ENCODE measurements around the gene ARHGAP24. TPM values are rescaled to one million over a fixed set of nuclear protein-coding genes. Genes with fewer than 3 reads are reported as not detected.

ARHGAP24 gene
- total and polyA plus RNA-seq, 3 experiments from 2014 or later: not detected

DNA sequence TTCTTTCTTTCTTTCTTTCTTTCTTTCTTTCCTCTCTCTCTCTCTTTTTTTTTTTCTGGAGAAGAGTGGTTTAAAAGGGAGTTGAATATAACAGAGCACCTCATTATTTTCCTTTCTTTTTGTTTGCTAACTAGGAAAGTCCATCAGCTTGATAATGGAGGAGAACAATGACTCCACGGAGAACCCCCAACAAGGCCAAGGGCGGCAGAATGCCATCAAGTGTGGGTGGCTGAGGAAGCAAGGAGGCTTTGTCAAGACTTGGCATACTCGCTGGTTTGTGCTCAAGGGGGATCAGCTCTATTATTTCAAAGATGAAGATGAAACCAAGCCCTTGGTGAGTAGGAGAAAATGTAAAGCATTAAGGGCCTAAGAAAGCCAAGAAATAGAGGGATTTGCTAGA is 95.4 kb downstream of the ARHGAP24 start:
- no peak for DNase-seq

DNA sequence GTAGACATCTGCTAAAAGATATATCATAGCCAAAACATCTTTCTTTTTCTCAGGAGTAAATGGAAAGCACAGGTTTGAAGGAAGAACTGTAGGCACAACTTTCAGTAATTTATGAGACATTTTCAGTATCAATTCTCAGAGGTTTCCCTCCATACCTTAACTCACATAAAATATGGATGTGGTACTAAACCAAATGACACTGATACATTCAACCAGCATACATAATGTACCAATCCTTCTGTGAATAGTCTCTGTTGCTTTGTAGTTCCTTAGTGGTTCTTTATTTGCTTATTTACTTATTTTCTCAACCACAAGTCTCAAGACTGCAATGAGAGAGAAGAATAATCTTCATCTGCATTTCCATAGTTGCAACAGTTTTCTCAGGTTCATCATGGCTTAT is 96.1 kb downstream of the ARHGAP24 start:
- CTCF ChIA-PET: no interaction called here
- H3K4me1 Mint-ChIP-seq: no peaks in the 10 kb centered on the region
- Histone ChIP-seq H3K4me3 (ENCODE audit: low read length) (no peak overlapping the region), H3K4me1 (ENCODE audit: insufficient read depth, low read length) (no peaks in the 10 kb centered on the region), H3K27ac (ENCODE audit: low read depth, low read length) (no peak overlapping the region), H3K27me3 (ENCODE audit: insufficient read depth, low read length, poor library complexity, severe bottlenecking) (no peaks in the 10 kb centered on the region), H3K36me3 (ENCODE audit: insufficient read depth, low read length) (no peaks in the 10 kb centered on the region), H3K9me3 (ENCODE audit: low read length) (no peaks in the 10 kb centered on the region)
- H3K9me3 Mint-ChIP-seq: peaks cover 0 to 7% (median 4%) of the 10 kb centered on the region in 5 donors
- H3K27ac Mint-ChIP-seq: no peak overlapping the region
- no peaks in the 10 kb centered on the region for H3K27me3 Mint-ChIP-seq
- no peaks in the 10 kb centered on the region for H3K36me3 Mint-ChIP-seq
- no peak overlapping the region for H3K4me3 Mint-ChIP-seq
- POLR2A ChIA-PET: no interaction called here
- DNase-seq: no peak

More for the DNA sequence above, 95.4 kb downstream of the ARHGAP24 start:
- ChIA-PET POLR2A (no interaction called here), CTCF (no interaction called here)
- Mint-ChIP-seq H3K27ac (no peak overlapping the region), H3K27me3 (no peaks in the 10 kb centered on the region), H3K36me3 (no peaks in the 10 kb centered on the region), H3K4me1 (no peaks in the 10 kb centered on the region), H3K9me3 (peaks cover 0 to 7% (median 4%) of the 10 kb centered on the region in 5 donors), H3K4me3 (no peak overlapping the region)
- H3K4me1 ChIP-seq (ENCODE audit: insufficient read depth, low read length): no peaks in the 10 kb centered on the region
- H3K36me3 ChIP-seq (ENCODE audit: insufficient read depth, low read length): no peaks in the 10 kb centered on the region
- no peak overlapping the region for H3K4me3 ChIP-seq (ENCODE audit: low read length)
- no peak overlapping the region for H3K27ac ChIP-seq (ENCODE audit: low read depth, low read length)
- H3K9me3 ChIP-seq (ENCODE audit: low read length): no peaks in the 10 kb centered on the region
- H3K27me3 ChIP-seq (ENCODE audit: insufficient read depth, low read length, poor library complexity, severe bottlenecking): no peaks in the 10 kb centered on the region

DNA sequence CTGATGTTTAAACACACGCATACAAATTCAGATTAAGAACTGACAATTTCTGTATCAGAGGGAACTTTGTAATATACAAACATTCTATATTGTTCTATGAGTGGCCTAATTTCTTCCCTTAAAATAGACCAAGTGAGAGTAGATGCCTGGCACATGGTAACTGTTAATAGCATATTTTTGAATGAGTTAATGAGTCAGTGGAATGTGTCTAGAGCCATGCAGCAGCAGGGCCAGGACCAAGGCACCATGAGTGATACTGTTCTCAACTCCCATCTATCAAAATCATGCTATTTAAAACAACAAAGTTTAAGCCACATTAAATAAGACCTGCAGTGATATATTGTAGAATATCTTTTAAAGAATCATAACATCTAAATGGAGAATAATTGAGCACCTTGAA is 98.3 kb downstream of the ARHGAP24 start:
- no peaks in the 10 kb centered on the region for H3K9me3 ChIP-seq (ENCODE audit: low read length)
- Mint-ChIP-seq H3K27ac (no peak overlapping the region), H3K4me3 (no peak overlapping the region), H3K9me3 (peaks cover 1 to 6% (median 4%) of the 10 kb centered on the region in 5 donors), H3K36me3 (no peaks in the 10 kb centered on the region), H3K4me1 (no peaks in the 10 kb centered on the region), H3K27me3 (no peaks in the 10 kb centered on the region)
- no peak for DNase-seq
- no peak overlapping the region for H3K4me3 ChIP-seq (ENCODE audit: low read length)
- POLR2A ChIA-PET: no interaction called here
- H3K27ac ChIP-seq (ENCODE audit: low read depth, low read length): no peak overlapping the region
- CTCF ChIA-PET: no interaction called here
- no peaks in the 10 kb centered on the region for H3K36me3 ChIP-seq (ENCODE audit: insufficient read depth, low read length)
- no peaks in the 10 kb centered on the region for H3K4me1 ChIP-seq (ENCODE audit: insufficient read depth, low read length)
- H3K27me3 ChIP-seq (ENCODE audit: insufficient read depth, low read length, poor library complexity, severe bottlenecking): no peaks in the 10 kb centered on the region

DNA sequence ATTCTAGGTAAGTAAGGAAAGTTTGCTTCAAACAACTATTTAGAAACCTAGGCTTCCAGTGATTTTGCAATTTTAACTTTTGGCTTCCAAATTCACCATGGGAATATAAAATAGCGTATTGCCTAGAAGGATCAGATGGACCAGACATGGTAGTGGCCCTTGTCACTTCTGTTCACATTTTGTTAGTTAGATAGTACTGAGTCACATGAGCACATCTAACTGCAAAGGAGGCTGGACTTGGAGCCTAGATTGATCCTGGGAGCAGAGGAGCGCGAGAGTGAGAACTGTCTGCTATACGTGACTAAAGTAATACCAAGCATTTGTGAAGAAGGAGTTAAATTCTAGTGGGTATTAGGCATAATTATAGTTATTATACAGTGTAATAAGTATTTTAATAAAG is 102.4 kb downstream of the ARHGAP24 start:
- Histone ChIP-seq H3K4me3 (ENCODE audit: low read length) (no peak overlapping the region), H3K36me3 (ENCODE audit: insufficient read depth, low read length) (no peaks in the 10 kb centered on the region), H3K9me3 (ENCODE audit: low read length) (no peaks in the 10 kb centered on the region), H3K27me3 (ENCODE audit: insufficient read depth, low read length, poor library complexity, severe bottlenecking) (no peaks in the 10 kb centered on the region), H3K27ac (ENCODE audit: low read depth, low read length) (no peak overlapping the region), H3K4me1 (ENCODE audit: insufficient read depth, low read length) (no peaks in the 10 kb centered on the region)
- no peaks in the 10 kb centered on the region for H3K36me3 Mint-ChIP-seq
- no peak overlapping the region for H3K4me3 Mint-ChIP-seq
- H3K9me3 Mint-ChIP-seq: peaks cover 1 to 9% (median 5%) of the 10 kb centered on the region in 5 donors
- H3K27me3 Mint-ChIP-seq: no peaks in the 10 kb centered on the region
- no peak for DNase-seq
- H3K4me1 Mint-ChIP-seq: no peaks in the 10 kb centered on the region
- ChIA-PET POLR2A (no interaction called here), CTCF (no interaction called here)
- H3K27ac Mint-ChIP-seq: no peak overlapping the region

DNA sequence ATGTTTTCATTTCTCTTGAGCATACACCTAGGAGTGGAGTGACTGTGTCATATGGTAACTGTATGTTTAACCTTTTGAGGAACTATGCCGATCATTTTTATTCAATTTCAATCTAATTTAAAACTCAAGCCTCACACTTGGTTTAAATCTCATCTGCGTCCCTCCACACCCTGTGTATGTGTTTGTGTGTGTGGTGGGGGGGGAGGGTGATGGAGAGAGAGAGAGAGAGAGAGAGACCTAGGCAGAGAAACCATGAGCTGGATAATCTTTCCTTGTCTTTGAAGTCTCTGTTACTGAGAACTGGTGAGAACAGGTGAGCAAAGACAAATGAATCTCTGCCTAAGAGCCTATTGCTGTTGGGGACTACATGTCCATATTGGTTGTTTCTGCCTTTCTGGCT is 105.0 kb downstream of the ARHGAP24 start:
- no peak overlapping the region for H3K4me3 ChIP-seq (ENCODE audit: low read length)
- Mint-ChIP-seq H3K27me3 (no peaks in the 10 kb centered on the region), H3K4me3 (no peak overlapping the region), H3K36me3 (no peaks in the 10 kb centered on the region), H3K9me3 (peaks cover 1 to 15% (median 4%) of the 10 kb centered on the region in 5 donors), H3K27ac (no peak overlapping the region), H3K4me1 (no peaks in the 10 kb centered on the region)
- no peaks in the 10 kb centered on the region for H3K36me3 ChIP-seq (ENCODE audit: insufficient read depth, low read length)
- no peak for DNase-seq
- ChIA-PET CTCF (no interaction called here), POLR2A (no interaction called here)
- H3K27me3 ChIP-seq (ENCODE audit: insufficient read depth, low read length, poor library complexity, severe bottlenecking): no peaks in the 10 kb centered on the region
- no peak overlapping the region for H3K27ac ChIP-seq (ENCODE audit: low read depth, low read length)
- H3K4me1 ChIP-seq (ENCODE audit: insufficient read depth, low read length): no peaks in the 10 kb centered on the region
- H3K9me3 ChIP-seq (ENCODE audit: low read length): no peaks in the 10 kb centered on the region

DNA sequence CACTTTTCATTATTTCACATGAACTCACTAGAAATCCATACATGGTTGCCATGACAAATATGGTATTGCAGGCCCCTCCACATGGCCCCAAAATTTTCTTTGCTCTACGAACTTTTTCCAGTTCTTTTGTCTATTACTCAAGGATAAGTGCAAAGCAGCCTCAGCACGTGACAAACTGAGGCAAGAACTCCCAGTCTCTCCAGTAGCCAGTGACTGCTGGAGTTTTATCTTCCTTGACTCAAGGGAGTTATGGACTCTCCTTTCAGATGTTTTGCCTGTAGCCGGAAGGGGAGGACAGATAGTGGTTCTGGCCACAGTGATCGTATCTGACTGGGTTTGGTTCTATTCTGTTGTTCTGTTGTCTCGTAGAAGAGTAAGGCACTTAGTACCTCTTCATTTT is 105.5 kb downstream of the ARHGAP24 start:
- Histone ChIP-seq H3K4me3 (ENCODE audit: low read length) (no peak overlapping the region), H3K36me3 (ENCODE audit: insufficient read depth, low read length) (no peaks in the 10 kb centered on the region), H3K9me3 (ENCODE audit: low read length) (no peaks in the 10 kb centered on the region), H3K27ac (ENCODE audit: low read depth, low read length) (no peak overlapping the region), H3K27me3 (ENCODE audit: insufficient read depth, low read length, poor library complexity, severe bottlenecking) (no peaks in the 10 kb centered on the region), H3K4me1 (ENCODE audit: insufficient read depth, low read length) (no peaks in the 10 kb centered on the region)
- no peaks in the 10 kb centered on the region for H3K27me3 Mint-ChIP-seq
- ChIA-PET CTCF (no interaction called here), POLR2A (no interaction called here)
- peaks cover 1 to 15% (median 4%) of the 10 kb centered on the region in 5 donors for H3K9me3 Mint-ChIP-seq
- H3K4me3 Mint-ChIP-seq: no peak overlapping the region
- no peak overlapping the region for H3K27ac Mint-ChIP-seq
- DNase-seq: no peak
- H3K4me1 Mint-ChIP-seq: no peaks in the 10 kb centered on the region
- H3K36me3 Mint-ChIP-seq: no peaks in the 10 kb centered on the region

DNA sequence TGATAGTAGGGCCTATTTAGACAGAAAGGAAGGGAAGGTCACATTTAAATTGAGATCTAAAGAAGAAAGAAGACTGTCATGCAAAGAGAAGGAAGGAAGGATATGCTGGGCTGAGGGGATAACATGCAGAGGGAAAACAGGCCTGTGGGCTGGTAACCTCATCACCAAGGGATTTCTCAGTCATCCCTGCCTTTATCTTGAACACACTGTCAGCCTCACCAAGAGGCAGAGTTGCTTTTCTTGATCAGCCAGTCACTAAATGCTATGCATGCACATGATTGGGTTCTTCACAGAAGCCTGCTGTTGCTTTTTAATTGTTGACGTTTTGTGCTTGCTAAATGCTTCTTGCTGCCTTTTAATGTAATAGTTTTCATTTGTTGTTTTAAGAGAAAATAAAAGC is 113.0 kb downstream of the ARHGAP24 start:
- peaks cover 0 to 11% (median 3%) of the 10 kb centered on the region in 5 donors for H3K9me3 Mint-ChIP-seq
- no peak overlapping the region for H3K27ac Mint-ChIP-seq
- Histone ChIP-seq H3K27me3 (ENCODE audit: insufficient read depth, low read length, poor library complexity, severe bottlenecking) (no peaks in the 10 kb centered on the region), H3K36me3 (ENCODE audit: insufficient read depth, low read length) (no peaks in the 10 kb centered on the region), H3K4me1 (ENCODE audit: insufficient read depth, low read length) (no peaks in the 10 kb centered on the region), H3K27ac (ENCODE audit: low read depth, low read length) (no peak overlapping the region), H3K9me3 (ENCODE audit: low read length) (no peaks in the 10 kb centered on the region), H3K4me3 (ENCODE audit: low read length) (no peak overlapping the region)
- ChIA-PET POLR2A (no interaction called here), CTCF (no interaction called here)
- DNase-seq: no peak
- H3K27me3 Mint-ChIP-seq: no peaks in the 10 kb centered on the region
- H3K4me1 Mint-ChIP-seq: no peaks in the 10 kb centered on the region
- H3K4me3 Mint-ChIP-seq: no peak overlapping the region
- no peaks in the 10 kb centered on the region for H3K36me3 Mint-ChIP-seq

DNA sequence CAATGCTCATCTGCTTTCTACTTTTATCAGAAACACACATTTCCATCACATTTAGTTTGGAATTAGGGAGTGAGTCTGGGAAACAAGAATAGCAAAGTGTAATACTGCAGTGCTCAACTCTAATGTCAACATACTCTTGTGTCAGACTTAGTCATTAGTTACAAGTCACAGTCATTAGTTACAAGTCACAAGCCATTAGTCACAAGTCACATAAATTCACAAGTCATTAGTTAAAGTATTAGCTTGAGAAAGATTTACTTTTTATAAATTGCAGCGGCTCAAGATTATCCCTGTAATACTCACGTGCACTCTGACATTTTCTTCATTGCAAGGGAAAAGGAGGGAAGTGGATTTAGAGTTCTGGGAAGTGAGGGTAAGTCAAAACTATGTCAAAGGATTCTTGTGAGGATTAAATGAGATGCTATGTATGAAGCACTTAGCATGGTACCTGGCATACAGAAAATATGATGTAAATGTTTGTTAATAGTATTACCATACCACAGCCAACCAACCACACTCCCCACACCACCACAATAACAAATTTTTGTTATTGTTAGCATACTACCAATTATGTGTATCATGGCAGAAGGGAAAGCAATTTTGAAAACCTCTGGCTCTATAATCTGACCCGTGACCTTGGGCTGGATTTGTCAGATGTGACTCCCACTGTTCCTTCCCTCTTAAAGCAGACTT is 116.6 kb downstream of the ARHGAP24 start:
- Histone ChIP-seq H3K27ac (ENCODE audit: low read depth, low read length) (no peak overlapping the region), H3K27me3 (ENCODE audit: insufficient read depth, low read length, poor library complexity, severe bottlenecking) (no peaks in the 10 kb centered on the region), H3K4me1 (ENCODE audit: insufficient read depth, low read length) (no peaks in the 10 kb centered on the region), H3K36me3 (ENCODE audit: insufficient read depth, low read length) (no peaks in the 10 kb centered on the region), H3K9me3 (ENCODE audit: low read length) (no peaks in the 10 kb centered on the region), H3K4me3 (ENCODE audit: low read length) (no peak overlapping the region)
- H3K9me3 Mint-ChIP-seq: peaks cover 0 to 20% (median 6%) of the 10 kb centered on the region in 5 donors
- no peak for DNase-seq
- H3K27ac Mint-ChIP-seq: no peak overlapping the region
- no peaks in the 10 kb centered on the region for H3K27me3 Mint-ChIP-seq
- CTCF ChIA-PET: no interaction called here
- H3K4me3 Mint-ChIP-seq: no peak overlapping the region
- H3K4me1 Mint-ChIP-seq: no peaks in the 10 kb centered on the region
- POLR2A ChIA-PET: no interaction called here
- no peaks in the 10 kb centered on the region for H3K36me3 Mint-ChIP-seq
